ENCODE data around the gene CBLIF. TPM values are rescaled to one million over a fixed set of nuclear protein-coding genes. Genes with fewer than 3 reads are reported as not detected.
A peak's percentile ranks its signal among the peaks of the same experiment; 100 is the strongest.
"Not testable (repeated sequence)": the region's sequence is repeated elsewhere in the genome, so short reads cannot be mapped to it uniquely, and the experiment has no call there.

The CBLIF gene
- total RNA-seq, 2 donors from 2014 or later = 1.8 TPM; not detected in 1

- no peak for TF ChIP-seq CTCF (IDR thresholded peaks at IDR 0.05)
- ATAC-seq (ENCODE audit: insufficient number of reproducible peaks, low FRiP score, low read depth) (no peak), DNase-seq (ENCODE audit: low spot score) (no peak)
- Histone ChIP-seq H3K9me3 (no peaks in the 10 kb centered on the region), H3K36me3 (peaks cover 15% of the 10 kb centered on the region), H3K4me3 (peak overlapping the region; percentile 3), H3K27ac (no peak overlapping the region), H3K4me1 (ENCODE audit: control insufficient read depth in 1 of 2, low read depth in 2 of 2) (peaks cover 10 to 20% of the 10 kb centered on the region in 2 donors), H3K27me3 (replicated peaks; ENCODE audit: insufficient read depth) (no peaks in the 10 kb centered on the region)
Observed at GRCh38 chr11:59787255-59787588, 58.1 kb downstream of the CBLIF start.

GRCh38 chr11:59785818-59786217 is 59.5 kb downstream of the CBLIF start:
- no peaks in the 10 kb centered on the region for H3K27me3 ChIP-seq (replicated peaks; ENCODE audit: insufficient read depth)
- no peaks in the 10 kb centered on the region for H3K9me3 ChIP-seq
- TF ChIP-seq CTCF (IDR thresholded peaks at IDR 0.05) = no peak
- H3K36me3 ChIP-seq = peaks cover 5% of the 10 kb centered on the region
- H3K4me3 ChIP-seq = no peak overlapping the region
- H3K27ac ChIP-seq = no peak overlapping the region
- no peak for ATAC-seq (ENCODE audit: insufficient number of reproducible peaks, low FRiP score, low read depth)
- H3K4me1 ChIP-seq (ENCODE audit: control insufficient read depth in 1 of 2, low read depth in 2 of 2) = peaks cover 10 to 20% of the 10 kb centered on the region in 2 donors
- no peak for DNase-seq (ENCODE audit: low spot score)

- H3K9me3 ChIP-seq; H3K27me3 ChIP-seq (replicated peaks; ENCODE audit: insufficient read depth); H3K36me3 ChIP-seq; H3K4me3 ChIP-seq; DNase-seq (ENCODE audit: low spot score); H3K27ac ChIP-seq; ATAC-seq (ENCODE audit: insufficient number of reproducible peaks, low FRiP score, low read depth): not testable (repeated sequence)
- H3K4me1 ChIP-seq (ENCODE audit: control insufficient read depth in 1 of 2, low read depth in 2 of 2) = peaks cover 10 to 20% of the 10 kb centered on the region in 2 donors
Observed at GRCh38 chr11:59784441-59784840, 60.9 kb downstream of the CBLIF start.

- H3K36me3 ChIP-seq = no peaks in the 10 kb centered on the region
- H3K27ac ChIP-seq = no peak overlapping the region
- ATAC-seq (ENCODE audit: insufficient number of reproducible peaks, low FRiP score, low read depth) (no peak), DNase-seq (ENCODE audit: low spot score) (no peak)
- no peak for TF ChIP-seq CTCF (IDR thresholded peaks at IDR 0.05)
- H3K4me3 ChIP-seq = no peak overlapping the region
- no peaks in the 10 kb centered on the region for H3K9me3 ChIP-seq
- no peaks in the 10 kb centered on the region for H3K27me3 ChIP-seq (replicated peaks; ENCODE audit: insufficient read depth)
- peaks cover 10 to 24% of the 10 kb centered on the region in 2 donors for H3K4me1 ChIP-seq (ENCODE audit: control insufficient read depth in 1 of 2, low read depth in 2 of 2)
Observed at GRCh38 chr11:59783632-59784090, 61.6 kb downstream of the CBLIF start.

- ATAC-seq (ENCODE audit: insufficient number of reproducible peaks, low FRiP score, low read depth) = no peak
- Histone ChIP-seq H3K36me3 (no peaks in the 10 kb centered on the region), H3K27me3 (replicated peaks; ENCODE audit: insufficient read depth) (no peaks in the 10 kb centered on the region), H3K9me3 (no peaks in the 10 kb centered on the region), H3K4me3 (no peak overlapping the region), H3K27ac (no peak overlapping the region), H3K4me1 (ENCODE audit: control insufficient read depth in 1 of 2, low read depth in 2 of 2) (peaks cover 14 to 26% of the 10 kb centered on the region in 2 donors)
- no peak for DNase-seq (ENCODE audit: low spot score)
- no peak for TF ChIP-seq CTCF (IDR thresholded peaks at IDR 0.05)
Observed at GRCh38 chr11:59782080-59782479, 63.2 kb downstream of the CBLIF start.

- Histone ChIP-seq H3K27me3 (replicated peaks; ENCODE audit: insufficient read depth) (no peaks in the 10 kb centered on the region), H3K9me3 (no peaks in the 10 kb centered on the region), H3K4me3 (no peak overlapping the region), H3K4me1 (ENCODE audit: control insufficient read depth in 1 of 2, low read depth in 2 of 2) (peaks cover 6 to 18% of the 10 kb centered on the region in 2 donors), H3K27ac (peak overlapping the region in 1 of 2 donors; percentile 61), H3K36me3 (peaks cover 10% of the 10 kb centered on the region)
- no peak for DNase-seq (ENCODE audit: low spot score)
- no peak for TF ChIP-seq CTCF (IDR thresholded peaks at IDR 0.05)
- ATAC-seq (ENCODE audit: insufficient number of reproducible peaks, low FRiP score, low read depth) = no peak
Observed at GRCh38 chr11:59779487-59779886, 65.8 kb downstream of the CBLIF start.
